T-helper 2 cell treated with Interferon-gamma antibody and Interleukin-4, amounts not matched to agents 5 μg/mL and 100 μg/mL, for 36 hours (primary cell): Measurements from ENCODE around the gene INHBA.
A peak's percentile ranks its signal among the peaks of the same experiment; 100 is the strongest.

ENCODE experiments used
- DNase-seq: peaks from one replicate; pipeline ENCODE4 v3.0.0; 2021; ENCODE audit warnings: low spot score
- H3K27ac Mint-ChIP-seq: one replicate; pipeline ENCODE4 v1.8.0; 2021; ENCODE audit warnings: mild to moderate bottlenecking, mixed read lengths
- H3K27me3 Mint-ChIP-seq: one replicate; pipeline ENCODE4 v1.8.0; 2021; ENCODE audit warnings: low read depth, mixed read lengths
- H3K36me3 Mint-ChIP-seq: one replicate; pipeline ENCODE4 v1.8.0; 2021; ENCODE audit warnings: low read depth, mixed read lengths
- H3K4me1 Mint-ChIP-seq: one replicate; pipeline ENCODE4 v1.8.0; 2021; ENCODE audit warnings: low read depth, mixed read lengths
- H3K4me3 Mint-ChIP-seq: one replicate; pipeline ENCODE4 v1.8.0; 2022; ENCODE audit warnings: mild to moderate bottlenecking, moderate library complexity, mixed read lengths
- H3K9me3 Mint-ChIP-seq: one replicate; pipeline ENCODE4 v1.8.0; 2021; ENCODE audit warnings: mixed read lengths

The INHBA gene

GRCh38 chr7:41705109-41705901 lies 2.4 kb upstream of the INHBA start:
- H3K4me1 Mint-ChIP-seq: peaks cover 13% of the 10 kb centered on the region
- no peak overlapping the region for H3K27ac Mint-ChIP-seq
- H3K9me3 Mint-ChIP-seq: no peaks in the 10 kb centered on the region
- H3K27me3 Mint-ChIP-seq: peaks cover 58% of the 10 kb centered on the region
- DNase-seq: peak; percentile 57
- H3K36me3 Mint-ChIP-seq: no peaks in the 10 kb centered on the region
- H3K4me3 Mint-ChIP-seq: peak overlapping the region; percentile 82

GRCh38 chr7:41701068-41701941 lies 1.6 kb downstream of the INHBA start:
- Mint-ChIP-seq H3K4me1 (peaks cover 16% of the 10 kb centered on the region), H3K27ac (no peak overlapping the region), H3K4me3 (no peak overlapping the region), H3K27me3 (peaks cover 72% of the 10 kb centered on the region), H3K36me3 (no peaks in the 10 kb centered on the region), H3K9me3 (no peaks in the 10 kb centered on the region)
- DNase-seq: no peak

- H3K4me3 Mint-ChIP-seq: no peak overlapping the region
- H3K27ac Mint-ChIP-seq: no peak overlapping the region
- H3K9me3 Mint-ChIP-seq: no peaks in the 10 kb centered on the region
- peaks cover 6% of the 10 kb centered on the region for H3K4me1 Mint-ChIP-seq
- H3K36me3 Mint-ChIP-seq: no peaks in the 10 kb centered on the region
- H3K27me3 Mint-ChIP-seq: peaks cover 65% of the 10 kb centered on the region
- no peak for DNase-seq
Observed at GRCh38 chr7:41700044-41700471, 2.8 kb downstream of the INHBA start.

GRCh38 chr7:41699516-41699915 lies 3.4 kb downstream of the INHBA start:
- H3K4me3 Mint-ChIP-seq: no peak overlapping the region
- peaks cover 64% of the 10 kb centered on the region for H3K27me3 Mint-ChIP-seq
- H3K27ac Mint-ChIP-seq: no peak overlapping the region
- H3K9me3 Mint-ChIP-seq: no peaks in the 10 kb centered on the region
- DNase-seq: no peak
- peaks cover 4% of the 10 kb centered on the region for H3K4me1 Mint-ChIP-seq
- no peaks in the 10 kb centered on the region for H3K36me3 Mint-ChIP-seq

GRCh38 chr7:41698726-41699125 lies 4.2 kb downstream of the INHBA start:
- Mint-ChIP-seq H3K4me1 (peaks cover 2% of the 10 kb centered on the region), H3K36me3 (no peaks in the 10 kb centered on the region), H3K27me3 (peaks cover 59% of the 10 kb centered on the region), H3K4me3 (no peak overlapping the region), H3K27ac (no peak overlapping the region), H3K9me3 (no peaks in the 10 kb centered on the region)
- no peak for DNase-seq

GRCh38 chr7:41698114-41698513 lies 4.8 kb downstream of the INHBA start:
- peaks cover 2% of the 10 kb centered on the region for H3K4me1 Mint-ChIP-seq
- no peak for DNase-seq
- H3K27me3 Mint-ChIP-seq: peaks cover 54% of the 10 kb centered on the region
- no peak overlapping the region for H3K4me3 Mint-ChIP-seq
- H3K9me3 Mint-ChIP-seq: no peaks in the 10 kb centered on the region
- H3K27ac Mint-ChIP-seq: no peak overlapping the region
- no peaks in the 10 kb centered on the region for H3K36me3 Mint-ChIP-seq

- no peak for DNase-seq
- no peaks in the 10 kb centered on the region for H3K9me3 Mint-ChIP-seq
- no peaks in the 10 kb centered on the region for H3K36me3 Mint-ChIP-seq
- H3K27me3 Mint-ChIP-seq: peaks cover 39% of the 10 kb centered on the region
- H3K27ac Mint-ChIP-seq: no peak overlapping the region
- H3K4me1 Mint-ChIP-seq: peaks cover 2% of the 10 kb centered on the region
- no peak overlapping the region for H3K4me3 Mint-ChIP-seq
Observed at GRCh38 chr7:41696323-41696916, 6.5 kb downstream of the INHBA start.

- Mint-ChIP-seq H3K4me1 (peaks cover 2% of the 10 kb centered on the region), H3K36me3 (no peaks in the 10 kb centered on the region), H3K27ac (no peak overlapping the region), H3K27me3 (peaks cover 33% of the 10 kb centered on the region), H3K9me3 (no peaks in the 10 kb centered on the region), H3K4me3 (no peak overlapping the region)
- no peak for DNase-seq
Observed at GRCh38 chr7:41695661-41696322, 7.1 kb downstream of the INHBA start.

- no peak for DNase-seq
- Mint-ChIP-seq H3K27me3 (peaks cover 20% of the 10 kb centered on the region), H3K36me3 (no peaks in the 10 kb centered on the region), H3K9me3 (no peaks in the 10 kb centered on the region), H3K27ac (no peak overlapping the region), H3K4me1 (no peaks in the 10 kb centered on the region), H3K4me3 (no peak overlapping the region)
Observed at GRCh38 chr7:41694495-41694894, 8.4 kb downstream of the INHBA start.

GRCh38 chr7:41693150-41693997 lies 9.5 kb downstream of the INHBA start:
- H3K4me3 Mint-ChIP-seq: no peak overlapping the region
- DNase-seq: no peak
- no peaks in the 10 kb centered on the region for H3K9me3 Mint-ChIP-seq
- no peaks in the 10 kb centered on the region for H3K4me1 Mint-ChIP-seq
- no peaks in the 10 kb centered on the region for H3K36me3 Mint-ChIP-seq
- H3K27me3 Mint-ChIP-seq: peaks cover 11% of the 10 kb centered on the region
- H3K27ac Mint-ChIP-seq: no peak overlapping the region

- no peak overlapping the region for H3K27ac Mint-ChIP-seq
- no peaks in the 10 kb centered on the region for H3K9me3 Mint-ChIP-seq
- no peak for DNase-seq
- H3K27me3 Mint-ChIP-seq: peaks cover 4% of the 10 kb centered on the region
- H3K4me1 Mint-ChIP-seq: no peaks in the 10 kb centered on the region
- H3K36me3 Mint-ChIP-seq: no peaks in the 10 kb centered on the region
- no peak overlapping the region for H3K4me3 Mint-ChIP-seq
Observed at GRCh38 chr7:41692251-41692650, 10.6 kb downstream of the INHBA start.

- Mint-ChIP-seq H3K9me3 (no peaks in the 10 kb centered on the region), H3K27ac (no peak overlapping the region), H3K4me1 (no peaks in the 10 kb centered on the region), H3K36me3 (no peaks in the 10 kb centered on the region), H3K4me3 (no peak overlapping the region), H3K27me3 (peaks cover 4% of the 10 kb centered on the region)
- DNase-seq: no peak
Observed at GRCh38 chr7:41691286-41692190, 11.4 kb downstream of the INHBA start.
